ENCODE results near the gene SAMD4A.

SAMD4A gene

DNA sequence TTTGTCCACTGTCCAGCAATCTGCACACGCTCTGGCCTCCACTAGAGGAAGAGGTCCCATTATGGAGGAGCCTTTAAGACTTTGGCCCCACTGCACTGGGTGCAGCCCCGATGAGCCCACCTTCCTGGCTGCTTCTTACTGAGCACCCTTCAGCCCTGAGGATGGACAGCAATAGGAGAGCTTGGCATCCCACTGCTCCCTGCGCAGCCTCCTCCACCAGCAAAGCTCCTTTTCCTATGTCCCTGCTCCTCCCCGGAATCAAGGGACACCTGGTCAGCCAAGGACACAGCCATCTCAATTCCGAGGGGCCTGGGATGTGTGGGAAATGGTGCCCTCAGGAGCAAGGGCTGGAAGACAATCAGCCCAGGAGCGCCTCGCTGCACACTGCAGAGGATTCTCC, 241.0 kb downstream of the SAMD4A start:
- no peak for DNase-seq

GRCh38 chr14:54808326-54809161, 241.6 kb downstream of the SAMD4A start:
- DNase-seq = no peak

DNA sequence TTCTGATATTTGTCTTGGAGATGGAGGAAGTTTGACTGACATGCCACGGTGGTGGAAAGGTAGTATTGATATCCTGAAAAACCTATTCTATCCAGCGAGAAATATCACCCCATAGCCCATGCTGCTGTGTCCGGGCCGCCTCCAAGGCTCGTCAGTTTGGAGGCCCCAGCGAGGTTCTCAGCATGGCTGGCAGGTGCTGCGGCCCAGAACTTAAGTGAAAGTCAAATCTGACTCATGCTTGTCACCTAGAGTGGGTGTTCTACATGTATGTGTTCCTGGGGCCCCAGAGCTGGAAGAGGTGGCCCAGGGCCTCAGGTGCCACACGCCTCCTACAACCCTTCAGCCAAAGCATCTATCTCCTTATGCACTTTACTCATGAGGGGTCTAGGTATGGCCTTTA, 242.8 kb downstream of the SAMD4A start:
- DNase-seq = no peak

GRCh38 chr14:54812617-54813016, 245.7 kb downstream of the SAMD4A start:
- no peak for DNase-seq

GRCh38 chr14:54813081-54813480, 246.2 kb downstream of the SAMD4A start:
- DNase-seq = no peak

- no peak for DNase-seq
Observed at GRCh38 chr14:54814076-54814475, 247.1 kb downstream of the SAMD4A start.

- DNase-seq = no peak
Observed at GRCh38 chr14:54815016-54815415, 248.1 kb downstream of the SAMD4A start.

- no peak for DNase-seq
Observed at GRCh38 chr14:54815515-54815914, 248.6 kb downstream of the SAMD4A start.

GRCh38 chr14:54816450-54816849, 249.5 kb downstream of the SAMD4A start:
- DNase-seq = no peak

- no peak for DNase-seq
Observed at GRCh38 chr14:54817506-54817905, 250.6 kb downstream of the SAMD4A start.

GRCh38 chr14:54818201-54819133, 251.5 kb downstream of the SAMD4A start:
- no peak for DNase-seq

DNA sequence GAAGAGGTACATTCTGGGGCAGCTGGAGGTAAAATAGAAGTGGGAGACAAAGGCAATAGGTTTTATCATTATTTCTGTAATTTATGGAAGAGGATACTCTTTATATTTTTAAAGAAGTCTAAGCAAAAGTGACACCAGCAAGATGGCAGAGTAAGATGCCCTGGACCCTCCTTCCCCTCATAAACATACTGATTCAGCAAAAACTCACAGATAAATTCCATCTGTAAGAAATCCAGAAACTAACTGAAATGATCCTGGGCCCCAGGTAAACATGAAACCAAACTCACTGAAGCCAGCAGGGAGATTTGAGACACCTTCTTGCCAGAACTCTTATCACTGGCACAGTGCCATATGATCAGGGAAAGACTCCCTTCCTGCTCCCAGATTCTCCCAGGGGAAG, 255.8 kb downstream of the SAMD4A start:
- no peak for DNase-seq

- DNase-seq = no peak
Observed at GRCh38 chr14:54823757-54824549, 257.0 kb downstream of the SAMD4A start.

GRCh38 chr14:54828037-54828436, 261.1 kb downstream of the SAMD4A start:
- DNase-seq = no peak

DNA sequence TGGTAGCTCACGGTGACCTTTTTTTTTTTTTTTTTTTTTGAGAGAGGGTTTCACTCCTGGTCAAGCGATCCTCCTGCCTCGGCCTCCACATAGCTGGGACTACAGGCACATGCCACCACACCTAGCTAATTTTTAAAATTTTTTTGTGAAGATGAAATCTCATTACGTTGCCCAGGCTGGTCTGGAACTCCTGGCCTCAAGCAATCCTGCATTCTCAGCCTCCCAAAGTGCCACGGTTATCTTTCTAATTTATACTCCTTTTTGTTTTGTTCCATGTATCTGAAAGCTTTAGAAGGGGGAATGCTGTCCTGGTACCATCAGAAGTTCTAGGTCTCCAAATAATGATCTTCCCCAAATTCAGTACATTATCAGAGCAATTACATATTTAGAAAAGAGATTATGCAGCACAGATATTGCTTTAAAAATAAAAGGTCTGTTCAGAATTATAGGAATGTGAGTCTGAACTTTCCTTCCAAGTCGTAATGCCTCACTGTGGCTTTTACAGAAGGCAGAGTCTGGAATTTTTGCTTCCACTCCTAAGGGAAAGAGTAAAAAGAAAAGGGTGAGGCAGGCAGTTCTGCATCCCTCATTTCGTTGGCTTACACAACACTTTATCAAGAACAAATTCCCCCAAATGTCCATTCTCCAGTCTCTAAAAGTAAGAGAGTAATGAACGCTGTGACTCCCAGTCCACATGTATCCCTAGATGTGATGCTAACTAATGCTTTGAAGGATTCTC, 262.7 kb downstream of the SAMD4A start:
- no peak for DNase-seq

DNA sequence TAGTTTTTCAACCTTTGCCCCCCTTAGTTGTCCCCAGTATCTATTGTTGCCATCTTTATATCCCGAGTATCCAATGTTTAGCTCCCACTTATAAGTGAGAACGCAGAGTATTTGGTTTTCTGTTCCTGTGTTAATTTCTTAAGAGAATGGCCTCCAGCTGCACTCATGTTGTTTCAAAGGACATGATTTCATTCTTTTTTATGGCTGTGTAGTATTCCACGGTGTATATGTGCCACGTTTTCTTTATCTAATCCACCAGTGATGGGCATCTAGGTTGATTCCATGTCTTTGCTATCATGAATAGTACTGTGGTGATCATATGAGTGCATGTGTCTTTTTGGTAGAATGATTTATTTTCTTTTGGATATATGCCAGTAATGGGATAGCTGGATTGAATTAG, 263.7 kb downstream of the SAMD4A start:
- no peak for DNase-seq

GRCh38 chr14:54834081-54834480, 267.2 kb downstream of the SAMD4A start:
- DNase-seq = no peak

GRCh38 chr14:54834727-54835126, 267.8 kb downstream of the SAMD4A start:
- DNase-seq = no peak

GRCh38 chr14:54836231-54836630, 269.3 kb downstream of the SAMD4A start:
- DNase-seq = no peak

GRCh38 chr14:54837508-54838149, 270.7 kb downstream of the SAMD4A start:
- DNase-seq = no peak

GRCh38 chr14:54838931-54839512, 272.1 kb downstream of the SAMD4A start:
- no peak for DNase-seq
